H1 (cell line): ENCODE measurements around the gene EMC10. TPM values are rescaled to one million over a fixed set of nuclear protein-coding genes. Genes with fewer than 3 reads are reported as not detected.
A peak's percentile ranks its signal among the peaks of the same experiment; 100 is the strongest.

ENCODE experiments used
- CTCF ChIA-PET: fragments of 300-600 bp; sonication (Branson Sonifier 250); formaldehyde crosslinking; loops from one replicate; lab custom pipeline; 2021; ENCODE audit not compliant: partially characterized antibody; lab: Charles Lee
- POLR2A ChIA-PET: fragments of 300-600 bp; sonication (Branson Sonifier 250); formaldehyde crosslinking; loops from one replicate; lab custom pipeline; 2021; ENCODE audit warnings: inconsistent platforms; ENCODE audit not compliant: partially characterized antibody; lab: Charles Lee
- DNase-seq, 2 experiments: peaks; one replicate each; pipeline versions ENCODE4 v3.0.0 to v3.0.0-alpha.2; 2010 to 2022; ENCODE audit warnings: low spot score in 2 of 2, low read depth in 1 of 2, mixed read lengths in 1 of 2
- FAIRE-seq: peaks from 2 replicates; lab custom pipeline; 2011; peaks lifted over from hg19 to GRCh38; lab: Jason Lieb, UNC
- H2AFZ ChIP-seq: 2 replicates; pipeline ENCODE4 v1.8.1; 2012; ENCODE audit warnings: low read length, inconsistent platforms
- H2AK5ac ChIP-seq: 2 replicates; pipeline ENCODE4 v1.6.1; 2013; ENCODE audit warnings: low read depth, low read length
- H2BK120ac ChIP-seq: replicated peaks from 2 replicates; pipeline ENCODE3; 2013; ENCODE audit warnings: low read depth, low read length, inconsistent platforms
- H2BK12ac ChIP-seq: 2 replicates; pipeline ENCODE4 v1.6.1; 2013; ENCODE audit warnings: low read depth, low read length
- H2BK15ac ChIP-seq: 2 replicates; pipeline ENCODE4 v1.6.1; 2013; ENCODE audit warnings: low read length
- H2BK20ac ChIP-seq: 2 replicates; pipeline ENCODE4 v1.6.1; 2013; ENCODE audit warnings: low read length
- H2BK5ac ChIP-seq: 2 replicates; pipeline ENCODE4 v1.6.1; 2013; ENCODE audit warnings: low read depth, low read length
- H3K14ac ChIP-seq: 2 replicates; pipeline ENCODE4 v1.6.1; 2013; ENCODE audit warnings: inconsistent platforms; ENCODE audit not compliant: insufficient read length
- H3K18ac ChIP-seq: 2 replicates; pipeline ENCODE4 v1.6.1; 2013; ENCODE audit warnings: low read length; ENCODE audit errors: extremely low read depth
- H3K23ac ChIP-seq: 2 replicates; pipeline ENCODE4 v1.6.1; 2013; ENCODE audit warnings: inconsistent platforms; ENCODE audit not compliant: insufficient read length
- H3K23me2 ChIP-seq: 2 replicates; pipeline ENCODE4 v1.6.1; 2013; ENCODE audit warnings: low read depth, low read length
- H3K27ac ChIP-seq: 2 replicates; pipeline ENCODE4 v1.6.1; 2011; ENCODE audit warnings: low read depth, low read length, inconsistent platforms
- H3K27me3 ChIP-seq, 4 experiments: replicated peaks in 1 of 4; 1 replicate in 1 of 4; 2 replicates in 3 of 4; pipeline versions ENCODE4 v1.6.1 to v1.8.1; 2011 to 2013; ENCODE audit warnings: low read length in 3 of 4, mild to moderate bottlenecking in 3 of 4, inconsistent platforms in 2 of 4, mixed read lengths in 2 of 4, moderate library complexity in 1 of 4; ENCODE audit not compliant: control insufficient read depth in 3 of 4, insufficient read depth in 3 of 4; ENCODE audit errors: extremely low read depth in 1 of 4
- H3K36me3 ChIP-seq, 4 experiments: 2 replicates each; pipeline versions ENCODE4 v1.6.1 to v1.8.1; 2011 to 2013; ENCODE audit warnings: mild to moderate bottlenecking in 4 of 4, low read length in 3 of 4, moderate library complexity in 2 of 4, control low read depth in 1 of 4, inconsistent platforms in 1 of 4; ENCODE audit not compliant: insufficient read depth in 4 of 4, control insufficient read depth in 2 of 4
- H3K4ac ChIP-seq: replicated peaks from 2 replicates; pipeline ENCODE3; 2013; ENCODE audit warnings: low read length, low read depth, mixed read lengths, inconsistent platforms; ENCODE audit not compliant: insufficient read length
- H3K4me1 ChIP-seq, 4 experiments: replicated peaks in 1 of 4; 1 replicate in 1 of 4; 2 replicates in 3 of 4; pipeline versions ENCODE4 v1.6.1 to v1.8.1; 2011 to 2013; ENCODE audit warnings: low read length in 3 of 4, inconsistent platforms in 2 of 4, mixed read lengths in 1 of 4; ENCODE audit not compliant: insufficient read depth in 4 of 4, control insufficient read depth in 3 of 4
- H3K4me2 ChIP-seq, 2 experiments: 2 replicates each; pipeline versions ENCODE4 v1.6.1 to v1.8.1; 2011 to 2013; ENCODE audit warnings: low read depth in 2 of 2, low read length in 2 of 2, control low read depth in 1 of 2, inconsistent platforms in 1 of 2, mild to moderate bottlenecking in 1 of 2; ENCODE audit not compliant: insufficient read depth in 1 of 2
- H3K4me3 ChIP-seq, 4 experiments: fragments of 200-600, 300-600 bp in 1 of 4; sonication (generic), shearing (Covaris generic), sonication (Bioruptor Twin) in 1 of 4; 2 replicates each; pipeline versions ENCODE4 v1.5.1 to v1.8.1; 2011 to 2016; ENCODE audit warnings: low read length in 4 of 4, low read depth in 3 of 4, control low read depth in 2 of 4, inconsistent platforms in 2 of 4, mild to moderate bottlenecking in 2 of 4, mixed read lengths in 1 of 4, moderate library complexity in 1 of 4; ENCODE audit not compliant: insufficient read depth in 2 of 4; ENCODE audit errors: extremely low read depth in 1 of 4
- H3K56ac ChIP-seq: replicated peaks from 2 replicates; pipeline ENCODE3; 2013; ENCODE audit warnings: low read depth, mild to moderate bottlenecking, mixed read lengths, low read length, inconsistent platforms; ENCODE audit not compliant: insufficient read length
- H3K79me1 ChIP-seq: 2 replicates; pipeline ENCODE4 v1.6.1; 2013; ENCODE audit warnings: low read depth, low read length, control low read depth
- H3K79me2 ChIP-seq, 2 experiments: 2 replicates each; pipeline versions ENCODE4 v1.6.1 to v1.8.1; 2012 to 2013; ENCODE audit warnings: low read length in 2 of 2, mild to moderate bottlenecking in 2 of 2, inconsistent platforms in 1 of 2; ENCODE audit not compliant: insufficient read depth in 2 of 2, control insufficient read depth in 1 of 2
- H3K9ac ChIP-seq, 4 experiments: replicated peaks in 1 of 4; 1 replicate in 1 of 4; 2 replicates in 3 of 4; pipeline versions ENCODE4 v1.6.1 to v1.8.1; 2011 to 2013; ENCODE audit warnings: low read depth in 3 of 4, low read length in 3 of 4, control low read depth in 2 of 4, mild to moderate bottlenecking in 2 of 4, moderate library complexity in 2 of 4, inconsistent platforms in 1 of 4; ENCODE audit errors: extremely low read depth in 1 of 4
- H3K9me3 ChIP-seq, 2 experiments: 2 replicates each; pipeline versions ENCODE4 v1.6.1 to v1.8.1; 2012 to 2013; ENCODE audit warnings: mild to moderate bottlenecking in 2 of 2, moderate library complexity in 2 of 2, control low read depth in 1 of 2, inconsistent platforms in 1 of 2, low read depth in 1 of 2, low read length in 1 of 2, mixed read lengths in 1 of 2; ENCODE audit not compliant: insufficient read depth in 2 of 2
- H4K20me1 ChIP-seq, 2 experiments: replicated peaks in 1 of 2; 2 replicates each; pipeline versions ENCODE3 to v1.8.1; 2011 to 2013; ENCODE audit warnings: inconsistent platforms in 2 of 2, low read length in 2 of 2, mild to moderate bottlenecking in 1 of 2; ENCODE audit not compliant: insufficient read depth in 2 of 2, control insufficient read depth in 1 of 2
- H4K5ac ChIP-seq: 2 replicates; pipeline ENCODE4 v1.6.1; 2013; ENCODE audit warnings: low read length, low read depth, mixed read lengths, inconsistent platforms; ENCODE audit not compliant: insufficient read length
- H4K8ac ChIP-seq: 2 replicates; pipeline ENCODE4 v1.8.0; 2013; ENCODE audit warnings: mild to moderate bottlenecking, moderate library complexity, low read length, inconsistent platforms; ENCODE audit not compliant: insufficient read depth; ENCODE audit errors: extremely low read depth
- H4K91ac ChIP-seq: replicated peaks from 2 replicates; pipeline ENCODE3; 2013; ENCODE audit warnings: low read length, mixed read lengths, inconsistent platforms; ENCODE audit not compliant: insufficient read length
- BRCA1 ChIP-seq: IDR thresholded peaks from 2 replicates; pipeline ENCODE4 v1.6.1; 2012; ENCODE audit warnings: low read depth, low read length, improper control_type of control experiment
- CREB1 ChIP-seq: IDR thresholded peaks from 2 replicates; pipeline ENCODE4 v1.6.1; 2012; ENCODE audit warnings: inconsistent platforms
- EGR1 ChIP-seq: IDR thresholded peaks from 2 replicates; pipeline ENCODE4 v1.6.1; 2011; ENCODE audit warnings: low read depth, low read length, borderline replicate concordance
- EZH2 ChIP-seq: fragments of 200-600 bp; sonication (generic); IDR thresholded peaks from 2 replicates; pipeline ENCODE4 v1.7.1; 2012; ENCODE audit warnings: low read depth, mild to moderate bottlenecking, moderate library complexity, low read length, inconsistent platforms; ENCODE audit not compliant: severe bottlenecking
- HDAC6 ChIP-seq: IDR thresholded peaks from one replicate; pipeline ENCODE4 v1.7.1; 2012; ENCODE audit warnings: low read depth, mild to moderate bottlenecking, inconsistent platforms, low read length, moderate library complexity
- SAP30 ChIP-seq: fragments of 300-600 bp; sonication (generic); IDR thresholded peaks from 2 replicates; pipeline ENCODE4 v1.7.1; 2012; ENCODE audit warnings: low read length, moderate library complexity, mild to moderate bottlenecking, inconsistent platforms; ENCODE audit not compliant: insufficient read depth, insufficient replicate concordance
- TBP ChIP-seq: IDR thresholded peaks from 2 replicates; pipeline ENCODE4 v1.6.1; 2011; ENCODE audit warnings: low read depth, low read length, improper control_type of control experiment
- ZNF274 ChIP-seq: IDR thresholded peaks from 2 replicates; pipeline ENCODE4 v1.7.0; 2012; ENCODE audit warnings: low read length, borderline replicate concordance; ENCODE audit errors: extremely low read depth
- WGBS, 2 experiments: shearing (Covaris generic) in 1 of 2; methylation state at CpG; one replicate each; pipeline versions ENCODE4 v1.1.6 to v1.1.7; 2013 to 2015; ENCODE audit warnings: low lambda C conversion rate in 2 of 2, mixed read lengths in 2 of 2, inconsistent platforms in 1 of 2, low coverage in 1 of 2, missing lambda C conversion rate in 1 of 2; ENCODE audit not compliant: insufficient replicate concordance in 2 of 2, insufficient coverage in 1 of 2, insufficient read length in 1 of 2; ENCODE audit errors: extremely low coverage in 1 of 2, missing lambda C conversion rate in 1 of 2; 5-methylcytosine and 5-hydroxymethylcytosine counted together
- polyA plus RNA-seq, 7 experiments: library from polyadenylated mRNA; depleted of rRNA in 3 of 7; stranded (reverse) in 5 of 7; unstranded in 2 of 7; fragments of >200 nt in 5 of 7; fragments of 200-250 nt in 2 of 7; gene quantifications; 1 replicate in 5 of 7; 2 replicates in 1 of 7; 4 replicates in 1 of 7; pipeline versions ENCODE4 v1.2.1 to v1.2.3, GENCODE V29; 2011 to 2013; ENCODE audit warnings: missing spikeins in 2 of 7, mixed read lengths in 2 of 7
- total RNA-seq: library from RNA; stranded (reverse); fragmentation: NEBNext Ultra II Directional; extraction: Animal tissue kit (Norgen Biotek cat#: 25700); gene quantifications from 2 replicates; pipeline ENCODE4 v1.2.1, GENCODE V29; 2021

The EMC10 gene
- total and polyA plus RNA-seq, 2 of the 8 experiments (the other 6 are each of a cell fraction or from before 2014, with no cell fraction given): 77.6 to 103 TPM

DNA sequence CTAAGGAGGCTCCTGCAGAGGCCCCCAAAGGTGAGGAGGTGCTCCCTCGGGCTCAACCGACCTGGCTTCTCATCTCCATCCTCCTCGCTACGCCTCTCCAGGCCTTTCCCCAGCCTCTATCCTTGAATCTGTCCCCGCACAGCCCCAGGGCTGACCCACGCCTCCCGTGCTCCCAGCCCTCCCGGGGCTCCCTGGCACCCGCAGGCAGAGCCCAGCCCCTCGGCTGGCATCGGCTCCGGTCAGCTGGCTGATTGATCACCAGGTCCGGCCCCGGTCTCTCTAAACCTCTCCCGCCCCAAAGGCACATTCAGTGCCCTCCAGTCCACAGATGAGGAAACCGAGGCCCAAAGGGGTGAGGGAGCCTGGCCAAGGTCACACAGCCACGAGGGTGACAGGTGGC, 41.1 kb upstream of the EMC10 start:
- Histone ChIP-seq H2AFZ (no peak overlapping the region), H3K27me3 (peaks cover 0 to 5% (median 3%) of the 10 kb centered on the region in 4 experiments; a peak in 4 of 7 replicates), H4K20me1 (no peaks in the 10 kb centered on the region), H3K23me2 (peaks cover 7% of the 10 kb centered on the region; the same call in 1 of the 2 replicates), H3K36me3 (no peaks in the 10 kb centered on the region), H3K4me1 (peaks cover 2 to 14% (median 9%) of the 10 kb centered on the region in 4 experiments), H2BK20ac (no peak overlapping the region), H2BK12ac (no peak overlapping the region), H4K91ac (no peak overlapping the region), H4K5ac (no peak overlapping the region), H2BK15ac (no peak overlapping the region), H3K4me2 (no peak overlapping the region), H3K14ac (no peak overlapping the region), H3K9me3 (no peaks in the 10 kb centered on the region), H3K4me3 (no peak overlapping the region), H3K9ac (no peak overlapping the region), H4K8ac (0 out of 2 replicates have a peak overlapping the region, but pooled peaks have one; percentile 16), H3K79me1 (no peaks in the 10 kb centered on the region), H2AK5ac (no peak overlapping the region), H3K27ac (no peak overlapping the region), H3K23ac (no peak overlapping the region), H2BK120ac (no peak overlapping the region), H3K4ac (no peak overlapping the region), H2BK5ac (no peak overlapping the region), H3K56ac (no peak overlapping the region), H3K18ac (no peak overlapping the region), H3K79me2 (no peaks in the 10 kb centered on the region)
- TF ChIP-seq HDAC6: no peak
- no peak for TF ChIP-seq CREB1
- no peak for TF ChIP-seq EZH2
- TF ChIP-seq EGR1: no peak
- TF ChIP-seq ZNF274: no peak
- no peak for TF ChIP-seq SAP30
- no peak for TF ChIP-seq BRCA1
- no peak for TF ChIP-seq TBP
- DNase-seq: no peak
- FAIRE-seq: no peak
- WGBS, 2 experiments: 93% methylated on average over 16 of the region's 17 CpGs; no CpG with 5 or more reads in 1 of the 2 experiments
- ChIA-PET CTCF (interaction anchor here (1.2 to 1.4 kb wide), 2 partner anchors 22 to 101 kb away, joined by 3 to 5 read pairs; no protein-coding TSS in a partner anchor), POLR2A (interaction anchor here (1.0 to 1.4 kb wide), 2 partner anchors 17 to 28 kb away, joined by 3 to 4 read pairs; partner anchors contain the start of gene SPIB)
